T-helper 2 cell treated with Interferon-gamma antibody and Interleukin-4, amounts not matched to agents 5 μg/mL and 100 μg/mL, for 36 hours (primary cell): ENCODE results near the gene DYRK2.

Experiments used
- DNase-seq: peaks from one replicate; pipeline ENCODE4 v3.0.0; 2021; ENCODE audit warnings: low spot score
- H3K27ac Mint-ChIP-seq: one replicate; pipeline ENCODE4 v1.8.0; 2021; ENCODE audit warnings: mild to moderate bottlenecking, mixed read lengths
- H3K27me3 Mint-ChIP-seq: one replicate; pipeline ENCODE4 v1.8.0; 2021; ENCODE audit warnings: low read depth, mixed read lengths
- H3K36me3 Mint-ChIP-seq: one replicate; pipeline ENCODE4 v1.8.0; 2021; ENCODE audit warnings: low read depth, mixed read lengths
- H3K4me1 Mint-ChIP-seq: one replicate; pipeline ENCODE4 v1.8.0; 2021; ENCODE audit warnings: low read depth, mixed read lengths
- H3K4me3 Mint-ChIP-seq: one replicate; pipeline ENCODE4 v1.8.0; 2022; ENCODE audit warnings: mild to moderate bottlenecking, moderate library complexity, mixed read lengths
- H3K9me3 Mint-ChIP-seq: one replicate; pipeline ENCODE4 v1.8.0; 2021; ENCODE audit warnings: mixed read lengths

Gene DYRK2

GRCh38 chr12:67692966-67693365, 44.4 kb downstream of the DYRK2 start:
- H3K27me3 Mint-ChIP-seq, result peaks cover 52% of the 10 kb centered on the region
- H3K9me3 Mint-ChIP-seq, result no peaks in the 10 kb centered on the region
- no peaks in the 10 kb centered on the region for H3K36me3 Mint-ChIP-seq
- H3K27ac Mint-ChIP-seq, result no peak overlapping the region
- H3K4me1 Mint-ChIP-seq, result peaks cover 21% of the 10 kb centered on the region
- no peak overlapping the region for H3K4me3 Mint-ChIP-seq
- DNase-seq, result no peak

- Mint-ChIP-seq H3K36me3 (no peaks in the 10 kb centered on the region), H3K9me3 (no peaks in the 10 kb centered on the region)
Observed at GRCh38 chr12:67693894-67694293, 45.3 kb downstream of the DYRK2 start.

GRCh38 chr12:67694306-67694900, 45.9 kb downstream of the DYRK2 start:
- Mint-ChIP-seq H3K9me3 (no peaks in the 10 kb centered on the region), H3K4me3 (no peak overlapping the region), H3K27me3 (peaks cover 50% of the 10 kb centered on the region), H3K4me1 (peaks cover 35% of the 10 kb centered on the region), H3K27ac (no peak overlapping the region), H3K36me3 (no peaks in the 10 kb centered on the region)
- DNase-seq, result no peak

More at GRCh38 chr12:67693894-67694293, 45.3 kb downstream of the DYRK2 start:
- H3K27me3 Mint-ChIP-seq, result peaks cover 52% of the 10 kb centered on the region
- no peak overlapping the region for H3K4me3 Mint-ChIP-seq
- H3K27ac Mint-ChIP-seq, result no peak overlapping the region
- DNase-seq, result no peak
- H3K4me1 Mint-ChIP-seq, result peaks cover 30% of the 10 kb centered on the region

GRCh38 chr12:67695974-67696373, 47.4 kb downstream of the DYRK2 start:
- H3K4me1 Mint-ChIP-seq, result peaks cover 42% of the 10 kb centered on the region

GRCh38 chr12:67697443-67697842, 48.9 kb downstream of the DYRK2 start:
- H3K4me3 Mint-ChIP-seq, result peak overlapping the region; percentile 81
- no peak overlapping the region for H3K27ac Mint-ChIP-seq
- DNase-seq, result peak; percentile 44
- peaks cover 47% of the 10 kb centered on the region for H3K27me3 Mint-ChIP-seq
- H3K36me3 Mint-ChIP-seq, result no peaks in the 10 kb centered on the region
- peaks cover 40% of the 10 kb centered on the region for H3K4me1 Mint-ChIP-seq
- H3K9me3 Mint-ChIP-seq, result no peaks in the 10 kb centered on the region

More at GRCh38 chr12:67695974-67696373, 47.4 kb downstream of the DYRK2 start:
- no peaks in the 10 kb centered on the region for H3K36me3 Mint-ChIP-seq
- peaks cover 50% of the 10 kb centered on the region for H3K27me3 Mint-ChIP-seq
- no peak overlapping the region for H3K27ac Mint-ChIP-seq
- H3K9me3 Mint-ChIP-seq, result no peaks in the 10 kb centered on the region
- no peak for DNase-seq
- H3K4me3 Mint-ChIP-seq, result no peak overlapping the region

- peak overlapping the region; percentile 81 for H3K4me3 Mint-ChIP-seq
- no peaks in the 10 kb centered on the region for H3K36me3 Mint-ChIP-seq
- peaks cover 40% of the 10 kb centered on the region for H3K4me1 Mint-ChIP-seq
- peaks cover 47% of the 10 kb centered on the region for H3K27me3 Mint-ChIP-seq
- peak overlapping the region; percentile 72 for H3K27ac Mint-ChIP-seq
- no peak for DNase-seq
- no peaks in the 10 kb centered on the region for H3K9me3 Mint-ChIP-seq
Observed at GRCh38 chr12:67697967-67698366, 49.4 kb downstream of the DYRK2 start.

GRCh38 chr12:67698672-67699581, 50.4 kb downstream of the DYRK2 start:
- H3K4me3 Mint-ChIP-seq, result peak overlapping the region; percentile 81
- no peaks in the 10 kb centered on the region for H3K36me3 Mint-ChIP-seq
- H3K4me1 Mint-ChIP-seq, result peaks cover 40% of the 10 kb centered on the region
- H3K27me3 Mint-ChIP-seq, result peaks cover 49% of the 10 kb centered on the region
- H3K9me3 Mint-ChIP-seq, result no peaks in the 10 kb centered on the region
- DNase-seq, result peak; percentile 76
- H3K27ac Mint-ChIP-seq, result peak overlapping the region; percentile 72

- no peak for DNase-seq
- no peak overlapping the region for H3K4me3 Mint-ChIP-seq
Observed at GRCh38 chr12:67701121-67701520, 52.6 kb downstream of the DYRK2 start.

GRCh38 chr12:67702136-67702535, 53.6 kb downstream of the DYRK2 start:
- H3K4me3 Mint-ChIP-seq, result no peak overlapping the region
- DNase-seq, result no peak
- H3K4me1 Mint-ChIP-seq, result peaks cover 30% of the 10 kb centered on the region
- H3K9me3 Mint-ChIP-seq, result no peaks in the 10 kb centered on the region
- H3K36me3 Mint-ChIP-seq, result no peaks in the 10 kb centered on the region
- H3K27ac Mint-ChIP-seq, result no peak overlapping the region
- H3K27me3 Mint-ChIP-seq, result peaks cover 49% of the 10 kb centered on the region

More at GRCh38 chr12:67701121-67701520, 52.6 kb downstream of the DYRK2 start:
- Mint-ChIP-seq H3K36me3 (no peaks in the 10 kb centered on the region), H3K27me3 (peaks cover 51% of the 10 kb centered on the region), H3K4me1 (peaks cover 35% of the 10 kb centered on the region), H3K27ac (no peak overlapping the region), H3K9me3 (no peaks in the 10 kb centered on the region)

GRCh38 chr12:67704071-67704470, 55.5 kb downstream of the DYRK2 start:
- H3K27ac Mint-ChIP-seq, result no peak overlapping the region
- peaks cover 12% of the 10 kb centered on the region for H3K4me1 Mint-ChIP-seq
- H3K4me3 Mint-ChIP-seq, result no peak overlapping the region
- H3K27me3 Mint-ChIP-seq, result peaks cover 49% of the 10 kb centered on the region
- H3K36me3 Mint-ChIP-seq, result no peaks in the 10 kb centered on the region
- DNase-seq, result no peak
- H3K9me3 Mint-ChIP-seq, result no peaks in the 10 kb centered on the region

GRCh38 chr12:67705394-67706370, 57.1 kb downstream of the DYRK2 start:
- Mint-ChIP-seq H3K27me3 (peaks cover 41% of the 10 kb centered on the region), H3K4me3 (no peak overlapping the region), H3K27ac (no peak overlapping the region), H3K9me3 (no peaks in the 10 kb centered on the region), H3K36me3 (no peaks in the 10 kb centered on the region), H3K4me1 (peaks cover 2% of the 10 kb centered on the region)
- DNase-seq, result no peak

- Mint-ChIP-seq H3K36me3 (no peaks in the 10 kb centered on the region), H3K9me3 (no peaks in the 10 kb centered on the region), H3K27ac (no peak overlapping the region), H3K27me3 (peaks cover 20% of the 10 kb centered on the region), H3K4me1 (peaks cover 3% of the 10 kb centered on the region), H3K4me3 (no peak overlapping the region)
- no peak for DNase-seq
Observed at GRCh38 chr12:67709367-67709954, 60.9 kb downstream of the DYRK2 start.

GRCh38 chr12:67710582-67710981, 62.0 kb downstream of the DYRK2 start:
- H3K9me3 Mint-ChIP-seq, result no peaks in the 10 kb centered on the region
- peaks cover 4% of the 10 kb centered on the region for H3K4me1 Mint-ChIP-seq
- no peak for DNase-seq
- H3K4me3 Mint-ChIP-seq, result no peak overlapping the region
- H3K27me3 Mint-ChIP-seq, result peaks cover 12% of the 10 kb centered on the region
- no peaks in the 10 kb centered on the region for H3K36me3 Mint-ChIP-seq
- H3K27ac Mint-ChIP-seq, result no peak overlapping the region
